PC-3 (cell line): ENCODE measurements around the gene PCSK5.

ENCODE experiments used
- CTCF ChIP-seq: fragments of 300-600 bp; sonication (generic); conservative IDR thresholded peaks from 2 replicates; pipeline ENCODE4 v1.5.1; 2017; ENCODE audit warnings: antibody characterized with exemption, low read depth, mild to moderate bottlenecking, low read length
- EZH2 ChIP-seq: fragments of 300-600 bp; sonication (generic); IDR thresholded peaks from one replicate; pipeline ENCODE4 v1.6.1; 2017; ENCODE audit warnings: antibody characterized with exemption, mild to moderate bottlenecking, low read length; ENCODE audit not compliant: unreplicated experiment
- EZH2phosphoT487 ChIP-seq: fragments of 300-600 bp; sonication (generic); IDR thresholded peaks from 2 replicates; pipeline ENCODE4 v1.6.1; 2018; ENCODE audit warnings: mild to moderate bottlenecking, antibody characterized with exemption, low read length, borderline replicate concordance

GRCh38 chr9:76223749-76224340 lies 333.4 kb downstream of the PCSK5 start:
- TF ChIP-seq CTCF (no peak), EZH2 (no peak), EZH2phosphoT487 (no peak)
